BE2C (cell line): ENCODE results near the gene ZDBF2.

ENCODE experiments used
- DNase-seq: peaks from one replicate; pipeline ENCODE4 v3.0.0-alpha.2; 2020
- H3K27me3 ChIP-seq: fragments of 250-450 bp; sonication (Bioruptor Pico); 2 replicates; pipeline ENCODE4 v1.5.1; 2020; ENCODE audit warnings: mild to moderate bottlenecking
- H3K36me3 ChIP-seq: fragments of 250-450 bp; sonication (Bioruptor Pico); 2 replicates; pipeline ENCODE4 v1.5.1; 2020; ENCODE audit warnings: mild to moderate bottlenecking
- H3K4me1 ChIP-seq: fragments of 250-450 bp; sonication (Bioruptor Pico); 2 replicates; pipeline ENCODE4 v1.5.1; 2020
- H3K4me3 ChIP-seq: 2 replicates; pipeline ENCODE4 v1.5.1; 2011; ENCODE audit warnings: low read depth, low read length
- H3K9me3 ChIP-seq: fragments of 250-450 bp; sonication (Bioruptor Pico); 2 replicates; pipeline ENCODE4 v1.5.1; 2020
- TF ChIP-seq, protein P1 (sequence below): IDR thresholded peaks from 2 replicates; pipeline ENCODE4 v1.5.1; 2012; ENCODE audit warnings: mild to moderate bottlenecking, low read depth, low read length

ZDBF2 gene

DNA sequence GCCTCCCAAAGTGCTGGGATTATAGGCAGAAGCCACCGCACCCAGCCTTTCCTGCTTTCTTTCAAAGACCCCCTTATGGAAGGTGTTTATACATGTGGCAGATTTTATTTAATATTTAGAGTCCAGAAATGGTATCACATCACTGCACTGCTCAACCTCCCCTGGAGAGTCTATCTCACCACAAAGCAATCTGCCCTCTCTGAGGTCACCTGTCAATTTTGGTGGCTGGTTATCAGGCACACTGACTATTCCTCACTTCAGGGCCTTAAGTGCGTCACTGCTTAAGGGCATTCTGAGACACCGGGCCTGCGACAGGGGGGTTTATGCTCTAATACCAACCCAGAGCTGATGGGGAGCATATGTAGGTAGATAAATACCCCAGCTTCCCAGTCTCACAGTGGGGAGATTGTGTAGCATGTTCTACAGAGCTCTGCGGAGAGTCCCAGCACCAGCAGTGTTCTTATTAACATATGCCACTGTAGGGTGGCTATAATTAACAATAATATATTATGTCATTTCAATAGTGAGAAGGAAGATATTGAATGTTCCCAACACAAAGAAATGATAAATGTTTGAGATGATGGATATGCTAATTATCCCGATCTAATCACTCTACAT lies 42.7 kb upstream of the ZDBF2 start:
- H3K27me3 ChIP-seq = no peaks in the 10 kb centered on the region
- no peak overlapping the region for H3K4me3 ChIP-seq
- no peaks in the 10 kb centered on the region for H3K9me3 ChIP-seq
- H3K36me3 ChIP-seq = peaks cover 9% of the 10 kb centered on the region; the same call in 1 of the 2 replicates
- DNase-seq = no peak
- H3K4me1 ChIP-seq = peaks cover 3% of the 10 kb centered on the region; the same call in 1 of the 2 replicates
- TF ChIP-seq, protein P1, sequence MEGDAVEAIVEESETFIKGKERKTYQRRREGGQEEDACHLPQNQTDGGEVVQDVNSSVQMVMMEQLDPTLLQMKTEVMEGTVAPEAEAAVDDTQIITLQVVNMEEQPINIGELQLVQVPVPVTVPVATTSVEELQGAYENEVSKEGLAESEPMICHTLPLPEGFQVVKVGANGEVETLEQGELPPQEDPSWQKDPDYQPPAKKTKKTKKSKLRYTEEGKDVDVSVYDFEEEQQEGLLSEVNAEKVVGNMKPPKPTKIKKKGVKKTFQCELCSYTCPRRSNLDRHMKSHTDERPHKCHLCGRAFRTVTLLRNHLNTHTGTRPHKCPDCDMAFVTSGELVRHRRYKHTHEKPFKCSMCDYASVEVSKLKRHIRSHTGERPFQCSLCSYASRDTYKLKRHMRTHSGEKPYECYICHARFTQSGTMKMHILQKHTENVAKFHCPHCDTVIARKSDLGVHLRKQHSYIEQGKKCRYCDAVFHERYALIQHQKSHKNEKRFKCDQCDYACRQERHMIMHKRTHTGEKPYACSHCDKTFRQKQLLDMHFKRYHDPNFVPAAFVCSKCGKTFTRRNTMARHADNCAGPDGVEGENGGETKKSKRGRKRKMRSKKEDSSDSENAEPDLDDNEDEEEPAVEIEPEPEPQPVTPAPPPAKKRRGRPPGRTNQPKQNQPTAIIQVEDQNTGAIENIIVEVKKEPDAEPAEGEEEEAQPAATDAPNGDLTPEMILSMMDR = no peak

DNA sequence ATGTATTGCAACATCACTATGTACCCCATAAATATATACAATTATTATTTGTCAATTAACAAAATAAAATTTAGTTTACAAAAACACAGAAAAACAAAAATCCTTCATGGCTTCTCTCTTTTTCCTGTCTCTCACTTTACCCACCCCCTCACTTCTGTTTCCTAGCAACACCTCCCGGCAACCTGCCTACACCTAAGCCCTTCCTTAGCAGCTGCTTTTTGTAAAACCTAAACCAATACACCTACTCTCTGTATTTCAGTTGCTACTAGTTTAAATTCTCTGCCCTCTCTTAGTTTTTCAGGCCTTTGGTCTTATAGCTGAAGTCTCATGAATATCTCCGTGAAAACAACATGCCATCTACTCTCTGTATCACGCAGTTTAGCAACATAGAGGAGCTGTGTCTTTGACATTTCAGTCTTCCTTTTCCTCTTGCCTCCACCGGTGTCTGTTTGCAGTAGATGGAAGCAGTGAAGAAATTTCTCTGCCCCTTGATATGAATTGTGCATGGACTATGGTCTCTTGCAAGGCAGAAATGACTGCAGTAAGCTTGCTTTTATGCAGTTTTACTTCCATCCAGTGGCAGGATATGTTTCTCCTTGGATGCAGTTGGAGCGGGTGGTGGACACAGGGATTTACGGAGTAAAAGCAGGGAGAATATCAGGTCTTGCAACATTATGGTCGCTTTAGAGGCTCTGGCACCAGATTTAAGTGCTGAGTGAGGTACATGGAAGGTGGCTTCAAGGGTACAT lies 42.0 kb upstream of the ZDBF2 start:
- H3K27me3 ChIP-seq = no peaks in the 10 kb centered on the region
- H3K4me1 ChIP-seq = peaks cover 3% of the 10 kb centered on the region; the same call in 1 of the 2 replicates
- no peak overlapping the region for H3K4me3 ChIP-seq
- peaks cover 9% of the 10 kb centered on the region; the same call in 1 of the 2 replicates for H3K36me3 ChIP-seq
- TF ChIP-seq, protein P1 = no peak
- DNase-seq = no peak
- no peaks in the 10 kb centered on the region for H3K9me3 ChIP-seq

DNA sequence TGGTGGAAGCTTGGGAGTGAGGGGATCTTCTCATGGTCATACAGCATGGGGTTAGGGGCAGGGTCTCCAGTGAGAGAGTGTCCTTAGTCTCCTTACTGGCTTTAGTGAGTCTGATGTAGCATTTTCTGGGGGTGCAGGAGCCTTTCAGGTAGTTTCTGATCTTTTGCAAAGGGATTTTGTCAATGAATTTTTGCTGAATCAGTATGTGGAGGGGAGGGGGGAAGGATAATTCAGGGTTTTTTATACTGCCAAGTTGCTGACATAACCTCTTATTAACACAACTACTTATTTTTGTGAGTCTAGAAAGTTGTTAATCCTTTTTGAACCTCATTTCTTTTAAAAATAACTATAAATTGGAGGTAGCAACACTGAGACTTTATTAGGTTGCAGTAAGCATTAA lies 35.3 kb upstream of the ZDBF2 start:
- Histone ChIP-seq H3K9me3 (no peaks in the 10 kb centered on the region), H3K4me3 (no peak overlapping the region), H3K4me1 (no peaks in the 10 kb centered on the region), H3K36me3 (peaks cover 6% of the 10 kb centered on the region; the same call in 1 of the 2 replicates), H3K27me3 (no peaks in the 10 kb centered on the region)
- TF ChIP-seq, protein P1 = no peak
- DNase-seq = no peak

DNA sequence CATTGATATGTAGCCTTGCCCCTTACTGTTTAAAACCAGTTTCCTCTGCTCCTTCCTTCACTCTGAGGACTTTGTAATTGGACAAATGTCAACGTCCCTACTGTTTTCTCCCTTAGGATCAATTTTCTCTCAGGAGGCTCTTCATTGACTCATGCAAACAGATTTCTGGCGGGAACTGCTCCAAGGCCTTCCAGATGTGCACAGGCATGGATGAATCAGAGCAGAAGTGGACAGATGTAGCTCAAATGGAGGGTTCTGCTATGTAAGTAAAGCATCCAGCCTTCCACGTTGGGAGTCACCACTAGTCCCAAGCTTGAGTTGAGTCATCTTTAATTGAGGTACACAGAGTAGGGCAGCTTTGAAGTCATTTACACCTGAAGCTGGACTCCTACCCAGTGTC lies 34.1 kb upstream of the ZDBF2 start:
- no peak for DNase-seq
- H3K4me3 ChIP-seq = no peak overlapping the region
- no peaks in the 10 kb centered on the region for H3K4me1 ChIP-seq
- H3K36me3 ChIP-seq = no peaks in the 10 kb centered on the region; the same call in 1 of the 2 replicates
- TF ChIP-seq, protein P1 = no peak
- H3K27me3 ChIP-seq = no peaks in the 10 kb centered on the region
- no peaks in the 10 kb centered on the region for H3K9me3 ChIP-seq

DNA sequence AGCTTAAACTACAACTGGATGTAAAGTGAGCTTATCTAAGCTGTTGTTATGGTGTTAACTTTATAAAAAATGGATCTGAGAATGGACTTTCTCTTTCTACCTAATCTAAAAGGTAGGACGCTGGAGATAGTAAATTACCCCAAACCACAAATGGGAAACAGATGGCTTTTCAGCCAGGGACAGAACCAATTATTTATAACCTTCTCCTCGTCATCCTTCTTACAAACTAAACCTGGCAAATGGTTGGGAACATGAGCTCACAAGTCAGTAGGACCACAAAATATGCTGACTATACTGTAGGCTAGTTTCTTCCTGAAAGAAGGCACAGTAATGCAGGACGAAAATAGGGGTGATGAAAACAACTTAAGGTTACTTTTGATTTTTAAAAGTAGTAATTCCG lies 32.7 kb upstream of the ZDBF2 start:
- Histone ChIP-seq H3K9me3 (no peaks in the 10 kb centered on the region), H3K27me3 (no peaks in the 10 kb centered on the region), H3K36me3 (no peaks in the 10 kb centered on the region), H3K4me1 (no peaks in the 10 kb centered on the region), H3K4me3 (no peak overlapping the region)
- DNase-seq = no peak
- TF ChIP-seq, protein P1 = no peak

DNA sequence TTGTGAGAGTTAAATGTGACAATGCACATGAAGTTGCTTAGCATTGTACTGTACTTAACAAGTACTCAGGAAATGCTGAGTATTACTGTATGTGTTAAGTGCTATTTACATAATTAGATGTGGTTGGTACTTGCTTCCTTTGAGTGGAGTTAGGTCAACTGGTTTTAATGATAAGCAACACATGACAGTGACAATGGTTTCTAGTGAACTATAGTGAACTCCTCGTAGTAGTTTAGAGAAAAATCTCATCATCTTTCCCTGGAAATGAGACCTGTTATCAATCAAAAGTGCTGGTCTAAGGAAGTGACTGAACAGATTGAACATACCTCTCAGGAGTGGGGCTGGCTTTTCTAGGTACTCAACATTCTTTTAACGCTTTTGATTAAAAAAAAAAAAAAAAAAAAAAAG lies 29.2 kb upstream of the ZDBF2 start:
- no peaks in the 10 kb centered on the region; the same call in 1 of the 2 replicates for H3K4me1 ChIP-seq
- no peak overlapping the region for H3K4me3 ChIP-seq

More for the DNA sequence above, 29.2 kb upstream of the ZDBF2 start:
- Histone ChIP-seq H3K27me3 (no peaks in the 10 kb centered on the region), H3K36me3 (no peaks in the 10 kb centered on the region), H3K9me3 (no peaks in the 10 kb centered on the region)
- no peak for DNase-seq
- TF ChIP-seq, protein P1 = no peak
